ENCODE measurements around the gene KRTAP5-3.

DNA sequence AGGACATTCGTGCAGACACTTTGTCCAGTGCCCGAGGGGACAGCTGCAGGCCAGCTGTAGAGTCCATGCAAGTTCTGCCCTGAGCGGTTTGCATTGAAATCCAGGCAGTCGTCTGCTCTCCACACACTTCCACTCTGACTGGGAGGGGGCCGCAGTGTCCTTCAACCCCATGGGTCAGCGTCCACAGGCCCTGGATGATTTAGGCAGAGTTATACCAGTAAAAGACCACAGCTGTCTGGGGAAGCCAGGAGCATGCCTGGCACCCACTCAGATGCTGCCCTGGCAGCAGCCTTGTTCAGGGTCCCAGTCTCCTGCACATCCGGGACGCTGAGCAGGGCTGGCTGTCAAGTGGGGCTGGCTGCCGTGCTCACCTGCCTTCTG lies 47.8 kb upstream of the KRTAP5-3 start:
- TF ChIP-seq, protein P1, sequence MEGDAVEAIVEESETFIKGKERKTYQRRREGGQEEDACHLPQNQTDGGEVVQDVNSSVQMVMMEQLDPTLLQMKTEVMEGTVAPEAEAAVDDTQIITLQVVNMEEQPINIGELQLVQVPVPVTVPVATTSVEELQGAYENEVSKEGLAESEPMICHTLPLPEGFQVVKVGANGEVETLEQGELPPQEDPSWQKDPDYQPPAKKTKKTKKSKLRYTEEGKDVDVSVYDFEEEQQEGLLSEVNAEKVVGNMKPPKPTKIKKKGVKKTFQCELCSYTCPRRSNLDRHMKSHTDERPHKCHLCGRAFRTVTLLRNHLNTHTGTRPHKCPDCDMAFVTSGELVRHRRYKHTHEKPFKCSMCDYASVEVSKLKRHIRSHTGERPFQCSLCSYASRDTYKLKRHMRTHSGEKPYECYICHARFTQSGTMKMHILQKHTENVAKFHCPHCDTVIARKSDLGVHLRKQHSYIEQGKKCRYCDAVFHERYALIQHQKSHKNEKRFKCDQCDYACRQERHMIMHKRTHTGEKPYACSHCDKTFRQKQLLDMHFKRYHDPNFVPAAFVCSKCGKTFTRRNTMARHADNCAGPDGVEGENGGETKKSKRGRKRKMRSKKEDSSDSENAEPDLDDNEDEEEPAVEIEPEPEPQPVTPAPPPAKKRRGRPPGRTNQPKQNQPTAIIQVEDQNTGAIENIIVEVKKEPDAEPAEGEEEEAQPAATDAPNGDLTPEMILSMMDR (conservative IDR thresholded peaks at IDR 0.05; ENCODE audit: low read length): no peak
- TF ChIP-seq EZH2phosphoT487 (IDR thresholded peaks at IDR 0.05; ENCODE audit: borderline replicate concordance): no peak

Data from Loucy (cell line).